ENCODE data around the gene NIN. TPM values are rescaled to one million over a fixed set of nuclear protein-coding genes. Genes with fewer than 3 reads are reported as not detected.

NIN gene
- total RNA-seq (2014; rRNA removed; shearing (Covaris generic); ENCODE audit: low replicate concordance), result 7.1 and 7.2 TPM in 2 replicates

DNA sequence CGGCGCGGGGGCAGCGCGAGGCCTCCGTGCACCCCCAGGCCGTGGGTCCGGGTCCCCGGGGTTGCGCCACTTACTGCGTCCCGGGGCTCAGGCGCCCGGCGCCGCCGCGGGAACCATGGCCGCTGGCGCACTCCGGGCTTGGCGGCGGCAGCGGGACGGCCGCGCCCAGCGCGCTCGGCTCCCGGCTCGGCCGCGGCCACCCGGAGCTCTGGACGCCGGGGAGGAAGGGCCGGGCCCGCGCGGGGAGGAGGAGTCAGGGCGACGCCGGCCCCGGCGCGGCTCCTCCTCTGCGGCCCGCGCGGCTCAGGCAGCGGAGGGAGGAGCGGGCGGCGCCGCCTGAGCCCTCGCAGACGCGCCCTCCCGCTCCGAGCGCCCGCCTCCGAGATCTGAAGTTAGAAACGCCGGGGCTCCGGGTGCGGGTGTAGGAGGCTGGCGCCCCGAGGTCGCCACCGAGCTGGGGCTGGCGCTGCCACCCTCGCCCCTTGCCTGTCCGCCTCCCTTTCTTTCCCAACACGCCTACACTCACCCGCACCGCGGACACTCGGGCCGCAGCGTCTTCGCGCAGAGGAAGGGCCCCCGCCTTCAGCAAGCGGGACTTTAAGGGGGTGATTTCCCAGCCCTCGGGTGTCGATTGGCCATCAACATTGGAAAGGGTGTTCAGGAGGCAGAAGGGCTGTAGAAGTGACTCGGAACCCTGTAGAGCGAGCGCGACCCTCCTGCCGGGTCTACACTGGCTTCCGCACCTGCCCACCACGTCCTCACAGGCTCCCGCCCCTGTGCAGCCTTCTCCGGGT is at the start of gene NIN:
NIN (minus strand) TSS at position 231 of the 794 bp plus-strand sequence. CDS start 9,106 bp downstream, outside the sequence.
- H3K36me3 ChIP-seq, result no peaks in the 10 kb centered on the region
- DNase-seq, result peak; percentile 68
- H3K4me3 ChIP-seq, result peak within 1 kb of the TSS; percentile 67
- no peaks in the 10 kb centered on the region for H3K27me3 ChIP-seq
- no peaks in the 10 kb centered on the region for H3K9me3 ChIP-seq

DNA sequence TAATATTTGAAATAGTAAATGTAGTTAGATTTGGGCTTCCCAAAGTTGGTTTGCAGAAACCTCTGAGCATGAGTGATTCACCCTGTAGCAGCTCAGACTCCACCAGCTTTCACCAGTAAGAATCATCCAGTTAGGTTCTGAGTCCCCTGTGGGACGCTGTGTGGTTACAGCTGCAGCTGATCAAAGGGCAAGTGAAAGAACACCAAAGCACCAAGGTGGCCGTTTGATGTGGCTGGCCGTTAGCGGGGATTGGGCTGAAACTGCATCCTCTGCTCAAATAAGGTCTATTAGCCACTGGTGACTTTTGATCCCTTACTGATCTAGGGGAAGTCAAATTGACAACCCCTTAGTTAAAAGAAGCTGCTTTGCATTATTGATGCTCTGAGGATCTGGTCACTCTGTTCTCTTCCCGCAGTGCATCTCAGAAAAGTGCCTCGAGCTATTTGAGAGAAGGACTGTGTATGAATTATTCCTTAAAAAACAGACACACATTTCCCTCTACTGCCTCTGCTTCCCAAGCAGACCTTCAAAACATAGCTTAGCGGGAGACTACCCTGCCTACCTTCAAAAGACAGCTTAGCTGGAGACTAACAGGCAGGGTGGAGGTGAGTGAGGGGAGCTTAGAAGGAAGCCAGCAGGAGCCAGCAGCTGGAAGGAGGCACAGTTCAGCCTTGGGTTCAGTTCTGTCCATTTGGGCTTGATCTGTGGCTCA is 44.6 kb upstream of the NIN start:
- Histone ChIP-seq H3K4me3 (no peak overlapping the region), H3K36me3 (no peaks in the 10 kb centered on the region), H3K9me3 (no peaks in the 10 kb centered on the region), H3K27me3 (no peaks in the 10 kb centered on the region; the same call in 1 of the 2 replicates)
- no peak for DNase-seq

DNA sequence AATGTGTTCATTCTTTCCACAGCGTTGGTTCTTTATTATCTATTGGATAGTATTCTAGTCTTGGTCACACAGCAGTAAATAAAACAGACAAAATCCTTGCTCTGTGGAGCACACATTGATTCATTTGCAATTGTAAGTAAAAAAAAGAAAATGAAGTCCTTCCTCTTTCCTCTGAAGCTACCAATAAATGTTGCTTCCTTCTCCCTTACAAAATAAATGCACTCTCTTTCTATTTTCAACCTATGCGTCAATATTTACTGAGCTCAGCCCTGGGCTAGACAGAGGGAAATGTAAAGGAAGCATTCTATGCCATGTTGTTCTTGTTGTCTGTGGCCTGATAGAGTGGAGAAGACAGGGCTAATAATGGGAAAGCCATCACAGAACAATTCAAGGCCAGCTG is 43.8 kb upstream of the NIN start:
- DNase-seq, result no peak
- Histone ChIP-seq H3K4me3 (no peak overlapping the region), H3K27me3 (no peaks in the 10 kb centered on the region; the same call in 1 of the 2 replicates), H3K9me3 (no peaks in the 10 kb centered on the region), H3K36me3 (no peaks in the 10 kb centered on the region)

- no peak within 1 kb of the TSS for H3K4me3 ChIP-seq
- H3K27me3 ChIP-seq, result no peaks in the 10 kb centered on the region; the same call in 1 of the 2 replicates
- no peaks in the 10 kb centered on the region for H3K9me3 ChIP-seq
- peak; percentile 8 for DNase-seq
- H3K36me3 ChIP-seq, result no peaks in the 10 kb centered on the region
These were observed 41.2 kb upstream of the NIN start, which contains the start of gene ABHD12B for GRCh38 chr14:50871914-50872732. ABHD12B (plus strand) TSS chr14:50872053; CDS start chr14:50872175, 122 bp downstream.

- Histone ChIP-seq H3K36me3 (no peaks in the 10 kb centered on the region), H3K9me3 (no peaks in the 10 kb centered on the region), H3K27me3 (no peaks in the 10 kb centered on the region; the same call in 1 of the 2 replicates), H3K4me3 (no peak overlapping the region)
- DNase-seq, result no peak
These were observed 40.3 kb upstream of the NIN start for GRCh38 chr14:50871228-50871627.

DNA sequence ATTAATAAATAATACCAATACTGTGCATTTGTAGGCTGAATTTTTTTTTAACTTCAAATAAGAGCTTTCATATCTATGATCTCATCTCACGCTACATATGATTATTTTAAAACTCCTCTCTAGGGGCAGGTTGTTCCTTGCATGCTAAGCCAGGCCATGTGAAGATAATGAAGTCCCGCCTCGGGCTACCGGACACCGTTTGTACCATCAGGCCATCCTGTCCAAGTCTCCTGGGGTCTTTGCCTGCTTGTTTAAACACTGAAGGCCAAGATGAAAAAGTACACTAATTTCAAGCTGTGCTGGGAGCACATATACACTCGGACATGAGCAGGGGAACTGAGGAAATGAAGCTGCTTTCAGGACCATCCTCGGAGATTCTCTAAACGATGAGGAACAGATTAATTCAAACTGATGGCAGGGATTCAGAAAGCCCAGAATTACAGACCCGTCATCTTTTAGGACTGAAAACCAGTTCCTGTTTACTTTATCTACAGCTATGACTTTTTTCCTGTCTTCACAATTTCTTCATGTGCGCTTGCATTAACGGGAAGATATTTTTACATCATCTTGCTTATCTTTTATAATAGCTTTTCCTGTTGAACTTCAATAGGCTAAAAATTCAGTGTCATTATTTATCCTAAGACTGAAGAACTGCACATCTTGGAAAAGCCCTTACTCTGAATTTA is 34.6 kb upstream of the NIN start:
- H3K36me3 ChIP-seq, result no peaks in the 10 kb centered on the region
- DNase-seq, result no peak
- H3K9me3 ChIP-seq, result no peaks in the 10 kb centered on the region
- H3K27me3 ChIP-seq, result no peaks in the 10 kb centered on the region
- no peak overlapping the region for H3K4me3 ChIP-seq

GRCh38 chr14:50864946-50865345 is 34.0 kb upstream of the NIN start:
- H3K27me3 ChIP-seq, result no peaks in the 10 kb centered on the region
- no peak overlapping the region for H3K4me3 ChIP-seq
- H3K9me3 ChIP-seq, result no peaks in the 10 kb centered on the region
- H3K36me3 ChIP-seq, result no peaks in the 10 kb centered on the region
- no peak for DNase-seq

GRCh38 chr14:50864237-50864636 is 33.3 kb upstream of the NIN start:
- Histone ChIP-seq H3K27me3 (no peaks in the 10 kb centered on the region), H3K4me3 (no peak overlapping the region), H3K36me3 (no peaks in the 10 kb centered on the region), H3K9me3 (no peaks in the 10 kb centered on the region)
- no peak for DNase-seq

GRCh38 chr14:50862036-50862570 is 31.1 kb upstream of the NIN start:
- no peak for DNase-seq
- Histone ChIP-seq H3K36me3 (no peaks in the 10 kb centered on the region), H3K9me3 (no peaks in the 10 kb centered on the region), H3K4me3 (no peak overlapping the region), H3K27me3 (no peaks in the 10 kb centered on the region)

GRCh38 chr14:50860478-50861086 is 29.6 kb upstream of the NIN start:
- peak; percentile 65 for DNase-seq
- H3K36me3 ChIP-seq, result no peaks in the 10 kb centered on the region
- peak overlapping the region; percentile 41 for H3K4me3 ChIP-seq
- no peaks in the 10 kb centered on the region for H3K27me3 ChIP-seq
- no peaks in the 10 kb centered on the region for H3K9me3 ChIP-seq

- no peak for DNase-seq
- Histone ChIP-seq H3K4me3 (peak overlapping the region; percentile 41), H3K27me3 (no peaks in the 10 kb centered on the region), H3K36me3 (no peaks in the 10 kb centered on the region), H3K9me3 (no peaks in the 10 kb centered on the region)
These were observed 28.3 kb upstream of the NIN start for GRCh38 chr14:50859296-50859624.

DNA sequence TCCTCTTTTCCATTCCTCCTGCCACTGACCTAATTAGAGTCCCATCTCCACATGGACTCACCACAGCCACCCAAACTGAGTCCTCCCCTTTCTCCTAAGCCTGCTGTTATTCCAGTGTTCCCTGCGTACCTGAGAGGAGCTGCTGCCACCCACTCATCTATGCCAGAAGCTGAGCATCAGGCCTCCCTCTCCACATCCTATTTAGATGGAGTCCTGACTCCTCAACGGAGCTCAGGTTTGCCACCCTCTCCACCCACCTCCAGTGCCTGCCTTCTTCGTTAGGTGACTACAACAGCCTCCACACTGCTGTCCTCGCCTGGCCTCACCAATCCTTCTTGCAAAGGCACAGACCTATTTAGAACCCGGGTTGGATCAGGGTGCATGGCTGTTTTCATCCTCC is 25.7 kb upstream of the NIN start:
- no peaks in the 10 kb centered on the region for H3K9me3 ChIP-seq
- no peak overlapping the region for H3K4me3 ChIP-seq
- H3K36me3 ChIP-seq, result no peaks in the 10 kb centered on the region
- H3K27me3 ChIP-seq, result no peaks in the 10 kb centered on the region
- no peak for DNase-seq

- no peaks in the 10 kb centered on the region for H3K27me3 ChIP-seq
- H3K4me3 ChIP-seq, result no peak overlapping the region
- H3K36me3 ChIP-seq, result no peaks in the 10 kb centered on the region
- no peak for DNase-seq
- no peaks in the 10 kb centered on the region for H3K9me3 ChIP-seq
These were observed 24.6 kb upstream of the NIN start for GRCh38 chr14:50855558-50855957.

- H3K4me3 ChIP-seq, result no peak overlapping the region
- H3K27me3 ChIP-seq, result no peaks in the 10 kb centered on the region
- no peaks in the 10 kb centered on the region for H3K9me3 ChIP-seq
- no peak for DNase-seq
- no peaks in the 10 kb centered on the region for H3K36me3 ChIP-seq
These were observed 23.6 kb upstream of the NIN start for GRCh38 chr14:50854521-50854920.

DNA sequence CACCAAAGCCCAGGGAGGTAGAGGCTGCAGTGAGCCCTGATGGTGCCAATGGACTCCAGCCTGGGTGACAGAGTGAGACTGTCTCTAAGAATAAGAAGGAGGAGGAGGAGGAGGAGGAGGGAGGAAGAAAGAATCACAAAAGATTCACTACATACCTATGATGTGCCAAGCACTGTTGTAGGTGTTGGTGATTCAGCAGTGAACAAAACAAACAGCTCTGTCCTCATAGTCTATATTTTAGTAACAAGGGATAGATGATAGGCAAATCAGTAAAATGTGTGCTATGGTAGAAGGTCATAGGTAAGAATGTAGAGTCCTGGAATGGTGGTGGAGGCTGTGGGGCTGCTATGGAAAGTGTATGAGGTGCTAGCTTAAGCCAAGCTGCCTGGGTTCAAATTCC is 22.9 kb upstream of the NIN start:
- H3K27me3 ChIP-seq, result no peaks in the 10 kb centered on the region
- no peak for DNase-seq
- H3K4me3 ChIP-seq, result no peak overlapping the region

More for the DNA sequence above, 22.9 kb upstream of the NIN start:
- no peaks in the 10 kb centered on the region for H3K9me3 ChIP-seq
- H3K36me3 ChIP-seq, result no peaks in the 10 kb centered on the region

Data from MG63 (cell line).